HepG2 (cell line): ENCODE data around the gene PTMA. TPM values are rescaled to one million over a fixed set of nuclear protein-coding genes. Genes with fewer than 3 reads are reported as not detected.

Experiments
- EED ChIP-seq: sonication (generic); formaldehyde crosslinking; IDR thresholded peaks from 2 replicates; pipeline ENCODE4 v1.5.0; 2020; ENCODE audit warnings: mild to moderate bottlenecking, missing genetic modification reagents
- JUNB ChIP-seq: sonication (generic); formaldehyde crosslinking; IDR thresholded peaks from 2 replicates; pipeline ENCODE4 v1.8.0; 2022; ENCODE audit warnings: missing genetic modification reagents, mild to moderate bottlenecking, borderline replicate concordance
- KLF6 ChIP-seq: IDR thresholded peaks from 2 replicates; pipeline ENCODE4 v1.8.0; 2016; ENCODE audit warnings: missing biosample characterization, missing genetic modification reagents
- NPAS2 ChIP-seq: sonication (generic); formaldehyde crosslinking; IDR thresholded peaks from 2 replicates; pipeline ENCODE4 v1.8.0; 2022; ENCODE audit warnings: mild to moderate bottlenecking, missing genetic modification reagents, borderline replicate concordance
- SYNCRIP ChIP-seq: fragments of 200-400 bp; formaldehyde crosslinking; IDR thresholded peaks from 2 replicates; pipeline ENCODE4 v1.6.1; 2018; ENCODE audit warnings: mild to moderate bottlenecking, low read depth, low read length; ENCODE audit not compliant: insufficient read depth
- TRIM24 ChIP-seq: sonication (generic); formaldehyde crosslinking; IDR thresholded peaks from 2 replicates; pipeline ENCODE4 v1.8.0; 2022; ENCODE audit warnings: mild to moderate bottlenecking, missing genetic modification reagents
- UBTF ChIP-seq: sonication (generic); formaldehyde crosslinking; IDR thresholded peaks from 2 replicates; pipeline ENCODE4 v1.4.0; 2020; ENCODE audit warnings: mild to moderate bottlenecking, missing genetic modification reagents
- ZGPAT ChIP-seq: IDR thresholded peaks from 2 replicates; pipeline ENCODE4 v1.6.1; 2016; ENCODE audit warnings: mild to moderate bottlenecking
- ZNF350 ChIP-seq: sonication (generic); formaldehyde crosslinking; IDR thresholded peaks from 2 replicates; pipeline ENCODE4 v1.4.0; 2020; ENCODE audit warnings: mild to moderate bottlenecking, low read depth, missing genetic modification reagents, borderline replicate concordance
- ZNF430 ChIP-seq: sonication (generic); formaldehyde crosslinking; IDR thresholded peaks from 2 replicates; pipeline ENCODE4 v1.9.0; 2021; ENCODE audit warnings: mild to moderate bottlenecking, missing genetic modification reagents
- ZNF546 ChIP-seq: sonication (generic); formaldehyde crosslinking; conservative IDR thresholded peaks from 2 replicates; pipeline ENCODE4 v1.8.1; 2023; ENCODE audit warnings: mild to moderate bottlenecking, missing genetic modification reagents
- ZNF547 ChIP-seq: sonication (generic); formaldehyde crosslinking; IDR thresholded peaks from 2 replicates; pipeline ENCODE4 v1.5.1; 2020; ENCODE audit warnings: mild to moderate bottlenecking, missing genetic modification reagents
- ZNF710 ChIP-seq: sonication (generic); formaldehyde crosslinking; IDR thresholded peaks from 2 replicates; pipeline ENCODE4 v1.5.0; 2020; ENCODE audit warnings: mild to moderate bottlenecking, missing genetic modification reagents, borderline replicate concordance
- ZNF768 ChIP-seq: sonication (generic); formaldehyde crosslinking; IDR thresholded peaks from 2 replicates; pipeline ENCODE4 v1.4.0; 2020; ENCODE audit warnings: missing genetic modification reagents
- ZNF773 ChIP-seq: sonication (generic); formaldehyde crosslinking; IDR thresholded peaks from 2 replicates; pipeline ENCODE4 v1.4.0; 2020; ENCODE audit warnings: missing genetic modification reagents, borderline replicate concordance
- ZSCAN25 ChIP-seq: sonication (generic); formaldehyde crosslinking; IDR thresholded peaks from 2 replicates; pipeline ENCODE4 v1.8.0; 2022; ENCODE audit warnings: mild to moderate bottlenecking, missing genetic modification reagents
- polyA plus RNA-seq, 8 experiments: library from polyadenylated mRNA; depleted of rRNA in 3 of 8; stranded (reverse) in 7 of 8; unstranded in 1 of 8; fragments of >200 nt; fragmentation: Illumina TruSeq in 4 of 8; extraction: Trizol in 4 of 8; gene quantifications; 2 replicates each; pipeline versions ENCODE4 v1.2.1 to v1.2.3, GENCODE V29; 2011 to 2016; ENCODE audit warnings: low read depth in 4 of 8, missing spikeins in 1 of 8, mixed read lengths in 1 of 8; ENCODE audit not compliant: insufficient read depth in 1 of 8
- total RNA-seq, 5 experiments: library from RNA; depleted of rRNA; stranded (reverse); fragments of >200 nt; fragmentation: Illumina TruSeq; extraction: Trizol; gene quantifications; 2 replicates each; pipeline ENCODE4 v1.2.3, GENCODE V29; 2016; ENCODE audit warnings: low read depth in 1 of 5
- TF ChIP-seq, protein P1 (sequence below): sonication (generic); formaldehyde crosslinking; IDR thresholded peaks from 2 replicates; pipeline ENCODE4 v1.5.1; 2020; ENCODE audit warnings: missing genetic modification reagents, mild to moderate bottlenecking, borderline replicate concordance

PTMA gene
- total and polyA plus RNA-seq, 2 of the 13 experiments (the other 11 are each of a cell fraction or from before 2014, with no cell fraction given) = 190 to 1,086 TPM

GRCh38 chr2:231666171-231667095 lies 41.9 kb upstream of the PTMA start (continued):
- TF ChIP-seq, protein P1, sequence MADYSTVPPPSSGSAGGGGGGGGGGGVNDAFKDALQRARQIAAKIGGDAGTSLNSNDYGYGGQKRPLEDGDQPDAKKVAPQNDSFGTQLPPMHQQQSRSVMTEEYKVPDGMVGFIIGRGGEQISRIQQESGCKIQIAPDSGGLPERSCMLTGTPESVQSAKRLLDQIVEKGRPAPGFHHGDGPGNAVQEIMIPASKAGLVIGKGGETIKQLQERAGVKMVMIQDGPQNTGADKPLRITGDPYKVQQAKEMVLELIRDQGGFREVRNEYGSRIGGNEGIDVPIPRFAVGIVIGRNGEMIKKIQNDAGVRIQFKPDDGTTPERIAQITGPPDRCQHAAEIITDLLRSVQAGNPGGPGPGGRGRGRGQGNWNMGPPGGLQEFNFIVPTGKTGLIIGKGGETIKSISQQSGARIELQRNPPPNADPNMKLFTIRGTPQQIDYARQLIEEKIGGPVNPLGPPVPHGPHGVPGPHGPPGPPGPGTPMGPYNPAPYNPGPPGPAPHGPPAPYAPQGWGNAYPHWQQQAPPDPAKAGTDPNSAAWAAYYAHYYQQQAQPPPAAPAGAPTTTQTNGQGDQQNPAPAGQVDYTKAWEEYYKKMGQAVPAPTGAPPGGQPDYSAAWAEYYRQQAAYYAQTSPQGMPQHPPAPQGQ (CRISPR knock-in tag) = no peak
- TF ChIP-seq ZNF547 = no peak; the same call in 1 of the 2 replicates
- TF ChIP-seq ZGPAT (CRISPR knock-in tag) = no peak; the same call in 1 of the 2 replicates
- peak; percentile 43; the same call in 1 of the 2 replicates for TF ChIP-seq ZNF350 (CRISPR knock-in tag)
- TF ChIP-seq ZNF430 = peak; percentile 44; the same call in 1 of the 2 replicates
- no peak for TF ChIP-seq JUNB (CRISPR knock-in tag)
- TF ChIP-seq ZNF546 (CRISPR knock-in tag) = no peak
- peak; percentile 25; the same call in 1 of the 2 replicates for TF ChIP-seq ZNF768 (CRISPR knock-in tag)
- TF ChIP-seq ZNF710 (CRISPR knock-in tag) = no peak; the same call in 1 of the 2 replicates
- no peak for TF ChIP-seq EED (CRISPR knock-in tag)
- no peak for TF ChIP-seq ZSCAN25 (CRISPR knock-in tag)
- peak; percentile 71 for TF ChIP-seq UBTF (CRISPR knock-in tag)
- TF ChIP-seq KLF6 = no peak
- no peak for TF ChIP-seq SYNCRIP
- no peak for TF ChIP-seq NPAS2 (CRISPR knock-in tag)
- no peak for TF ChIP-seq TRIM24
- 0 out of 2 replicates have a peak, but pooled peaks have one; percentile 54 for TF ChIP-seq ZNF773 (CRISPR knock-in tag)
